Measurements from ENCODE around the gene TRAF5.

DNA sequence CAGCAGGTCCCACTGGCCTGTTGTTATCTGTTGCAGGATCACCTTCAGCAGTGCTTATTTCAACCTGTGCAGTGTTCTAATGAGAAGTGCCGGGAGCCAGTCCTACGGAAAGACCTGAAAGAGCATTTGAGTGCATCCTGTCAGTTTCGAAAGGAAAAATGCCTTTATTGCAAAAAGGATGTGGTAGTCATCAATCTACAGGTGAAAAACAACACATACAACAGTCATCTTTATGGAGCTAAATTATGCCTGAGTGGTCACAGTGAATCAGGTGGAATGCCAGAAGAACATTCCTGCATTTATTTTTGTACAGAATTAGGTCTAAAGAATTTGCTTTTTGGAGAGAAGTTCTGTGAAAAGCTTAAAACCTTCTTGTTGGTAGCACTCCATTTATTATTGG is 33.2 kb downstream of the TRAF5 start:
- TF ChIP-seq EP300 (IDR thresholded peaks at IDR 0.05) (no peak), RCOR1 (IDR thresholded peaks at IDR 0.05; ENCODE audit: low read depth, low read length) (no peak), JUNB (IDR thresholded peaks at IDR 0.05) (no peak), RAD21 (conservative IDR thresholded peaks at IDR 0.05 in 1 of 2, IDR thresholded peaks at IDR 0.05 in 1 of 2) (no peak), POLR2A (IDR thresholded peaks at IDR 0.05; ENCODE audit: low read length) (no peak), BHLHE40 (IDR thresholded peaks at IDR 0.05; ENCODE audit: low read depth, low read length) (no peak), MYC (IDR thresholded peaks at IDR 0.05; ENCODE audit: borderline replicate concordance, low read length) (no peak), HOXB13 (CRISPR knock-in tag; IDR thresholded peaks at IDR 0.05; ENCODE audit: low read depth) (no peak)
- TF ChIP-seq, protein P1, sequence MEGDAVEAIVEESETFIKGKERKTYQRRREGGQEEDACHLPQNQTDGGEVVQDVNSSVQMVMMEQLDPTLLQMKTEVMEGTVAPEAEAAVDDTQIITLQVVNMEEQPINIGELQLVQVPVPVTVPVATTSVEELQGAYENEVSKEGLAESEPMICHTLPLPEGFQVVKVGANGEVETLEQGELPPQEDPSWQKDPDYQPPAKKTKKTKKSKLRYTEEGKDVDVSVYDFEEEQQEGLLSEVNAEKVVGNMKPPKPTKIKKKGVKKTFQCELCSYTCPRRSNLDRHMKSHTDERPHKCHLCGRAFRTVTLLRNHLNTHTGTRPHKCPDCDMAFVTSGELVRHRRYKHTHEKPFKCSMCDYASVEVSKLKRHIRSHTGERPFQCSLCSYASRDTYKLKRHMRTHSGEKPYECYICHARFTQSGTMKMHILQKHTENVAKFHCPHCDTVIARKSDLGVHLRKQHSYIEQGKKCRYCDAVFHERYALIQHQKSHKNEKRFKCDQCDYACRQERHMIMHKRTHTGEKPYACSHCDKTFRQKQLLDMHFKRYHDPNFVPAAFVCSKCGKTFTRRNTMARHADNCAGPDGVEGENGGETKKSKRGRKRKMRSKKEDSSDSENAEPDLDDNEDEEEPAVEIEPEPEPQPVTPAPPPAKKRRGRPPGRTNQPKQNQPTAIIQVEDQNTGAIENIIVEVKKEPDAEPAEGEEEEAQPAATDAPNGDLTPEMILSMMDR (IDR thresholded peaks at IDR 0.05), result no peak
- TF ChIP-seq, protein P2, sequence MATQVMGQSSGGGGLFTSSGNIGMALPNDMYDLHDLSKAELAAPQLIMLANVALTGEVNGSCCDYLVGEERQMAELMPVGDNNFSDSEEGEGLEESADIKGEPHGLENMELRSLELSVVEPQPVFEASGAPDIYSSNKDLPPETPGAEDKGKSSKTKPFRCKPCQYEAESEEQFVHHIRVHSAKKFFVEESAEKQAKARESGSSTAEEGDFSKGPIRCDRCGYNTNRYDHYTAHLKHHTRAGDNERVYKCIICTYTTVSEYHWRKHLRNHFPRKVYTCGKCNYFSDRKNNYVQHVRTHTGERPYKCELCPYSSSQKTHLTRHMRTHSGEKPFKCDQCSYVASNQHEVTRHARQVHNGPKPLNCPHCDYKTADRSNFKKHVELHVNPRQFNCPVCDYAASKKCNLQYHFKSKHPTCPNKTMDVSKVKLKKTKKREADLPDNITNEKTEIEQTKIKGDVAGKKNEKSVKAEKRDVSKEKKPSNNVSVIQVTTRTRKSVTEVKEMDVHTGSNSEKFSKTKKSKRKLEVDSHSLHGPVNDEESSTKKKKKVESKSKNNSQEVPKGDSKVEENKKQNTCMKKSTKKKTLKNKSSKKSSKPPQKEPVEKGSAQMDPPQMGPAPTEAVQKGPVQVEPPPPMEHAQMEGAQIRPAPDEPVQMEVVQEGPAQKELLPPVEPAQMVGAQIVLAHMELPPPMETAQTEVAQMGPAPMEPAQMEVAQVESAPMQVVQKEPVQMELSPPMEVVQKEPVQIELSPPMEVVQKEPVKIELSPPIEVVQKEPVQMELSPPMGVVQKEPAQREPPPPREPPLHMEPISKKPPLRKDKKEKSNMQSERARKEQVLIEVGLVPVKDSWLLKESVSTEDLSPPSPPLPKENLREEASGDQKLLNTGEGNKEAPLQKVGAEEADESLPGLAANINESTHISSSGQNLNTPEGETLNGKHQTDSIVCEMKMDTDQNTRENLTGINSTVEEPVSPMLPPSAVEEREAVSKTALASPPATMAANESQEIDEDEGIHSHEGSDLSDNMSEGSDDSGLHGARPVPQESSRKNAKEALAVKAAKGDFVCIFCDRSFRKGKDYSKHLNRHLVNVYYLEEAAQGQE (IDR thresholded peaks at IDR 0.05), result no peak
- TF ChIP-seq, protein P3, sequence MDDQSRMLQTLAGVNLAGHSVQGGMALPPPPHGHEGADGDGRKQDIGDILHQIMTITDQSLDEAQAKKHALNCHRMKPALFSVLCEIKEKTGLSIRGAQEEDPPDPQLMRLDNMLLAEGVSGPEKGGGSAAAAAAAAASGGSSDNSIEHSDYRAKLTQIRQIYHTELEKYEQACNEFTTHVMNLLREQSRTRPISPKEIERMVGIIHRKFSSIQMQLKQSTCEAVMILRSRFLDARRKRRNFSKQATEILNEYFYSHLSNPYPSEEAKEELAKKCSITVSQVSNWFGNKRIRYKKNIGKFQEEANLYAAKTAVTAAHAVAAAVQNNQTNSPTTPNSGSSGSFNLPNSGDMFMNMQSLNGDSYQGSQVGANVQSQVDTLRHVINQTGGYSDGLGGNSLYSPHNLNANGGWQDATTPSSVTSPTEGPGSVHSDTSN (IDR thresholded peaks at IDR 0.05), result no peak
- TF ChIP-seq, protein P4, sequence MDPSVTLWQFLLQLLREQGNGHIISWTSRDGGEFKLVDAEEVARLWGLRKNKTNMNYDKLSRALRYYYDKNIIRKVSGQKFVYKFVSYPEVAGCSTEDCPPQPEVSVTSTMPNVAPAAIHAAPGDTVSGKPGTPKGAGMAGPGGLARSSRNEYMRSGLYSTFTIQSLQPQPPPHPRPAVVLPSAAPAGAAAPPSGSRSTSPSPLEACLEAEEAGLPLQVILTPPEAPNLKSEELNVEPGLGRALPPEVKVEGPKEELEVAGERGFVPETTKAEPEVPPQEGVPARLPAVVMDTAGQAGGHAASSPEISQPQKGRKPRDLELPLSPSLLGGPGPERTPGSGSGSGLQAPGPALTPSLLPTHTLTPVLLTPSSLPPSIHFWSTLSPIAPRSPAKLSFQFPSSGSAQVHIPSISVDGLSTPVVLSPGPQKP (IDR thresholded peaks at IDR 0.05; ENCODE audit: low read depth, low read length), result no peak
- TF ChIP-seq, protein P5, sequence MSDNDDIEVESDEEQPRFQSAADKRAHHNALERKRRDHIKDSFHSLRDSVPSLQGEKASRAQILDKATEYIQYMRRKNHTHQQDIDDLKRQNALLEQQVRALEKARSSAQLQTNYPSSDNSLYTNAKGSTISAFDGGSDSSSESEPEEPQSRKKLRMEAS (IDR thresholded peaks at IDR 0.05), result no peak
